K562 (cell line): ENCODE data around the gene OTUD5. TPM values are rescaled to one million over a fixed set of nuclear protein-coding genes. Genes with fewer than 3 reads are reported as not detected.

Experiments used
- ATAC-seq: fragments of 200-7000 bp; cut with Tn5 transposase; 3 replicates; pipeline ENCODE4 v1.9.1; 2020; ENCODE audit warnings: moderate library complexity
- BruUV-seq: library from RNA; stranded (reverse); fragments of 400-500 nt; replicated peaks from 2 replicates; lab custom pipeline; 2021; lab: Mats Ljungman, UMichigan
- CTCF ChIA-PET: fragments of 300-600 bp; formaldehyde crosslinking; extraction: SDS; loops from one replicate; lab custom pipeline; 2021; ENCODE audit warnings: low intra/inter-chr PET ratio; lab: Yijun Ruan, JAX
- POLR2A ChIA-PET: fragments of 300-600, 350-650 bp; sonication (Branson Sonifier 250); formaldehyde crosslinking; extraction: SDS; loops from one replicate; lab custom pipeline; 2021; ENCODE audit warnings: antibody characterized with exemption, inconsistent platforms; lab: Yijun Ruan, JAX
- DNase-seq, 4 experiments: peaks; one replicate each; pipeline versions ENCODE4 v3.0.0 to v3.0.0-alpha.2; 2011 to 2018; ENCODE audit warnings: low spot score in 3 of 4, mixed read lengths in 3 of 4; ENCODE audit errors: extremely low read depth in 1 of 4
- FAIRE-seq: peaks from 2 replicates; lab custom pipeline; 2011; peaks lifted over from hg19 to GRCh38; lab: Jason Lieb, UNC
- H2AFZ ChIP-seq: 2 replicates; pipeline ENCODE4 v1.6.0; 2011; ENCODE audit warnings: low read depth, low read length, control low read depth, inconsistent platforms
- H3K27ac ChIP-seq: fragments of 200-600 bp; 3 replicates; pipeline ENCODE4 v1.8.0; 2011; ENCODE audit warnings: low read depth, mild to moderate bottlenecking, control low read depth, inconsistent platforms, low read length, moderate library complexity, mixed read lengths; ENCODE audit errors: extremely low read depth
- H3K27me3 ChIP-seq, 2 experiments: fragments of 300-600 bp in 1 of 2; 2 replicates in 1 of 2; 3 replicates in 1 of 2; pipeline versions ENCODE4 v1.6.0 to v1.8.0; 2011; ENCODE audit warnings: inconsistent platforms in 2 of 2, low read length in 2 of 2, mild to moderate bottlenecking in 1 of 2, mixed read lengths in 1 of 2, moderate library complexity in 1 of 2; ENCODE audit not compliant: control insufficient read depth in 2 of 2, insufficient read depth in 2 of 2
- H3K36me3 ChIP-seq: fragments of 300-600 bp; 3 replicates; pipeline ENCODE4 v1.8.0; 2011; ENCODE audit warnings: mild to moderate bottlenecking, low read length, inconsistent platforms; ENCODE audit not compliant: control insufficient read depth, insufficient read depth
- H3K4me1 ChIP-seq, 2 experiments: fragments of 200-600 bp in 1 of 2; replicated peaks in 1 of 2; 2 replicates in 1 of 2; 3 replicates in 1 of 2; pipeline versions ENCODE4 v1.5.1 to v1.8.0; 2011; ENCODE audit warnings: inconsistent platforms in 2 of 2, low read length in 2 of 2, mild to moderate bottlenecking in 1 of 2, mixed read lengths in 1 of 2, moderate library complexity in 1 of 2; ENCODE audit not compliant: control insufficient read depth in 2 of 2, insufficient read depth in 2 of 2
- H3K4me2 ChIP-seq: 2 replicates; pipeline ENCODE4 v1.6.1; 2011; ENCODE audit warnings: low read length, control low read depth, inconsistent platforms, mixed read lengths; ENCODE audit not compliant: insufficient read depth
- H3K4me3 ChIP-seq: fragments of 200-600 bp; sonication (generic), shearing (Covaris generic); 2 replicates; pipeline ENCODE4 v1.5.1; 2016; ENCODE audit warnings: control low read depth, inconsistent platforms
- H3K79me2 ChIP-seq: fragments of 200-600 bp; 3 replicates; pipeline ENCODE4 v1.8.0; 2011; ENCODE audit warnings: low read length, inconsistent platforms; ENCODE audit not compliant: control insufficient read depth, insufficient read depth
- H3K9ac ChIP-seq, 2 experiments: 2 replicates each; pipeline versions ENCODE4 v1.6.0 to v1.6.1; 2011; ENCODE audit warnings: low read depth in 2 of 2, low read length in 2 of 2, control low read depth in 1 of 2, inconsistent platforms in 1 of 2, mild to moderate bottlenecking in 1 of 2, mixed read lengths in 1 of 2; ENCODE audit not compliant: insufficient read depth in 1 of 2
- H3K9me1 ChIP-seq: one replicate; pipeline ENCODE4 v1.6.0; 2011; ENCODE audit warnings: inconsistent platforms, mild to moderate bottlenecking, low read length, moderate library complexity; ENCODE audit not compliant: control insufficient read depth, insufficient read depth
- H3K9me3 ChIP-seq: replicated peaks from 2 replicates; pipeline ENCODE4 v1.5.1; 2011; ENCODE audit warnings: low read depth, low read length, inconsistent platforms; ENCODE audit not compliant: control insufficient read depth, insufficient read depth
- H4K20me1 ChIP-seq: replicated peaks from 2 replicates; pipeline ENCODE4 v1.6.1; 2011; ENCODE audit warnings: low read length, inconsistent platforms, mixed read lengths; ENCODE audit not compliant: control insufficient read depth, insufficient read depth
- MXI1 ChIP-seq: IDR thresholded peaks from 2 replicates; pipeline ENCODE4 v1.6.1; 2011; ENCODE audit warnings: low read depth, mild to moderate bottlenecking, improper control_type of control experiment, low read length
- POLR2AphosphoS5 ChIP-seq: IDR thresholded peaks from 2 replicates; pipeline ENCODE4 v1.6.1; 2011; ENCODE audit warnings: mild to moderate bottlenecking, low read depth, low read length, moderate library complexity; ENCODE audit not compliant: control insufficient read depth, insufficient read depth
- POLR2G ChIP-seq: fragments of 200-400 bp; formaldehyde crosslinking; IDR thresholded peaks from 2 replicates; pipeline ENCODE4 v1.6.1; 2017; ENCODE audit warnings: low read depth, mild to moderate bottlenecking, antibody characterized with exemption, low read length, moderate library complexity
- RBFOX2 ChIP-seq: fragments of 200-400 bp; formaldehyde crosslinking; IDR thresholded peaks from 2 replicates; pipeline ENCODE4 v1.6.1; 2017; ENCODE audit warnings: low read depth, mild to moderate bottlenecking, low read length, moderate library complexity
- RCOR1 ChIP-seq, 2 experiments: IDR thresholded peaks; 2 replicates each; pipeline ENCODE4 v1.6.1; 2012; ENCODE audit warnings: low read depth in 2 of 2, low read length in 2 of 2, borderline replicate concordance in 1 of 2, improper control_type of control experiment in 1 of 2
- ZBTB33 ChIP-seq: sonication (generic); formaldehyde crosslinking; IDR thresholded peaks from 2 replicates; pipeline ENCODE4 v1.8.1; 2023; ENCODE audit warnings: mild to moderate bottlenecking, missing genetic modification reagents
- ZSCAN29 ChIP-seq: fragments of 450-650 bp; IDR thresholded peaks from 2 replicates; pipeline ENCODE4 v1.6.1; 2017
- WGBS: fragments of 100-300 bp; shearing (Covaris generic); methylation state at CpG from one replicate; pipeline ENCODE4 v1.1.6; 2016; ENCODE audit warnings: low coverage, mixed read lengths; ENCODE audit not compliant: insufficient coverage; ENCODE audit errors: missing lambda C conversion rate; 5-methylcytosine and 5-hydroxymethylcytosine counted together
- in situ Hi-C: fragments of 300-500 bp; cut with MboI; formaldehyde crosslinking; loops from 4 replicates; pipeline ENCODE4 v1.15.0; 2018; ENCODE audit warnings: inconsistent platforms, mixed read lengths
- intact Hi-C: fragments of 100-400 bp; cut with micrococcal nuclease; formaldehyde crosslinking; loops from 2 replicates; pipeline ENCODE4 v1.14.2; 2022
- polyA plus RNA-seq, 8 experiments: library from polyadenylated mRNA; depleted of rRNA in 4 of 8; stranded (reverse) in 5 of 8; unstranded in 3 of 8; fragments of >200 nt; fragmentation: Nextera tagmentation in 2 of 8; fragmentation: Illumina TruSeq in 1 of 8; extraction: Ambion mirVana in 2 of 8; extraction: Trizol in 1 of 8; gene quantifications; 2 replicates each; pipeline versions ENCODE4 v1.2.1 to v1.2.3, GENCODE V29; 2011 to 2014; ENCODE audit warnings: inconsistent platforms in 1 of 8, missing spikeins in 1 of 8
- total RNA-seq, 7 experiments: library from RNA; depleted of rRNA in 6 of 7; stranded (reverse); fragments of >200 nt in 6 of 7; fragmentation: Illumina TruSeq in 2 of 7; extraction: Trizol in 2 of 7; gene quantifications; 2 replicates each; pipeline versions ENCODE4 v1.2.1 to v1.2.3, GENCODE V29; 2011 to 2021; ENCODE audit warnings: low replicate concordance in 1 of 7
- TF ChIP-seq, protein P1 (sequence below): fragments of 200-400 bp; formaldehyde crosslinking; IDR thresholded peaks from 2 replicates; pipeline ENCODE4 v1.6.1; 2017; ENCODE audit warnings: mild to moderate bottlenecking, low read depth, low read length, moderate library complexity

The OTUD5 gene
- total and polyA plus RNA-seq, 9 of the 15 experiments (the other 6 are each of a cell fraction or from before 2014, with no cell fraction given): 3.6 to 102 (median 59.0) TPM

DNA sequence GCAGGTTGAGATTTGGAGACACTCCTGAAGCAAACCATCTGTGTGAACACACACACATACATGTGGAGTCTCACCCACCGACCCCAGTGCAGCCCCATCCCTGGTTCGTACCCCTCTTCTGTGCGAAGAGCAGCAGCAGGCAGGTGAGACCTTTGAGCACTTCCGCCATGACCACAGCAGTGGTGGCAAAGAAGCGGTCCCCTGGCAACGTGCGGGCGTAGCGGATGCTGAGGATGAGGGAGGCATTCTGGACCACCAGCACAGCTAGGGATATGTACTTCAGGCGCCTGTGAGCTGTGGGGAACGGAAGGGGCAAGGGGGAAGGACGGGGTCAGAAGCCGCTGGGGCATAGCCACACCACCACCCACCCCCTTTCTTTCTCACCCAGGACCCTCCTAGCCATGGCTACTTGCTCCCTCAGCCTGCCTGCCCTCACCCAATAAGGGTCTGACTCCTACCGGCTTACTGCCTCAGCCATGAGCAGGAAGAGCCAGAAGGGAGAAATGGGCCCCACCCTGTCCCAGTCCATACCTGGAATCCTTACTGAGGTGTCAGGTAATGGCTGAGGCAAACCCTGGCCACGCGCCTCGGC, 47.6 kb downstream of the OTUD5 start:
- ATAC-seq (no peak), FAIRE-seq (no peak), DNase-seq (no peak)
- Histone ChIP-seq H3K4me2 (peak overlapping the region; percentile 100; the same call in 1 of the 2 replicates), H2AFZ (no peak overlapping the region), H3K4me1 (peaks cover 31% of the 10 kb centered on the region in 2 experiments), H3K9me3 (no peaks in the 10 kb centered on the region), H3K4me3 (peak overlapping the region; percentile 92; the same call in 1 of the 2 replicates), H3K79me2 (peaks cover 33% of the 10 kb centered on the region), H3K27ac (no peak overlapping the region), H3K9me1 (no peaks in the 10 kb centered on the region), H3K27me3 (no peaks in the 10 kb centered on the region), H3K36me3 (peaks cover 64% of the 10 kb centered on the region; the same call in 2 of the 3 replicates), H4K20me1 (peaks cover 16% of the 10 kb centered on the region), H3K9ac (peak overlapping the region; percentile 65 to 85; a peak in 3 of 4 replicates)
- intact Hi-C loops (loop anchor here (5.0 to 10.0 kb wide), 2 partner anchors 147 to 275 kb away; partner anchors contain the start of gene GLOD5), in situ Hi-C loops (no loop called here)
- ChIA-PET POLR2A (interaction anchor here (0.9 to 3.1 kb wide), 2 partner anchors 12 kb away, joined by 3 to 13 read pairs; partner anchors contain the start of genes PQBP1 and TIMM17B), CTCF (no interaction called here)
- 77% methylated on average over 6 of the region's 17 CpGs for WGBS
- TF ChIP-seq MXI1 (no peak), RBFOX2 (peak; percentile 42; the same call in 1 of the 2 replicates), ZBTB33 (0 out of 2 replicates have a peak, but pooled peaks have one; percentile 17), POLR2G (peak; percentile 58), ZSCAN29 (no peak), POLR2AphosphoS5 (no peak), RCOR1 (IDR thresholded peaks at IDR 0.05; ENCODE audit: borderline replicate concordance in 1 of 2, low read depth in 2 of 2, low read length in 2 of 2) (no peak)
- TF ChIP-seq, protein P1, sequence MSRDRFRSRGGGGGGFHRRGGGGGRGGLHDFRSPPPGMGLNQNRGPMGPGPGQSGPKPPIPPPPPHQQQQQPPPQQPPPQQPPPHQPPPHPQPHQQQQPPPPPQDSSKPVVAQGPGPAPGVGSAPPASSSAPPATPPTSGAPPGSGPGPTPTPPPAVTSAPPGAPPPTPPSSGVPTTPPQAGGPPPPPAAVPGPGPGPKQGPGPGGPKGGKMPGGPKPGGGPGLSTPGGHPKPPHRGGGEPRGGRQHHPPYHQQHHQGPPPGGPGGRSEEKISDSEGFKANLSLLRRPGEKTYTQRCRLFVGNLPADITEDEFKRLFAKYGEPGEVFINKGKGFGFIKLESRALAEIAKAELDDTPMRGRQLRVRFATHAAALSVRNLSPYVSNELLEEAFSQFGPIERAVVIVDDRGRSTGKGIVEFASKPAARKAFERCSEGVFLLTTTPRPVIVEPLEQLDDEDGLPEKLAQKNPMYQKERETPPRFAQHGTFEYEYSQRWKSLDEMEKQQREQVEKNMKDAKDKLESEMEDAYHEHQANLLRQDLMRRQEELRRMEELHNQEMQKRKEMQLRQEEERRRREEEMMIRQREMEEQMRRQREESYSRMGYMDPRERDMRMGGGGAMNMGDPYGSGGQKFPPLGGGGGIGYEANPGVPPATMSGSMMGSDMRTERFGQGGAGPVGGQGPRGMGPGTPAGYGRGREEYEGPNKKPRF: no peak
- BruUV-seq: no TSS peak
